Measurements from ENCODE around the gene EP400. TPM values are rescaled to one million over a fixed set of nuclear protein-coding genes. Genes with fewer than 3 reads are reported as not detected.

The EP400 gene
- total and polyA plus RNA-seq, 2 of the 4 experiments (the other 2 are of a cell fraction) = 4.3 to 11.4 TPM

GRCh38 chr12:132129007-132129406 is 179.3 kb downstream of the EP400 start:
- POLR2A ChIA-PET (ENCODE audit: unreplicated experiment) = no interaction called here
- CTCF ChIA-PET = no interaction called here
- no TSS peak for BruUV-seq (replicated peaks)

More at GRCh38 chr12:132129007-132129406, 179.3 kb downstream of the EP400 start:
- no peak for DNase-seq
- Histone ChIP-seq H2BK5ac (ENCODE audit: low read depth, low read length, poor library complexity, severe bottlenecking) (no peak overlapping the region), H2BK15ac (ENCODE audit: low read depth, low read length) (no peak overlapping the region), H3K27me3 (ENCODE audit: control insufficient read depth, insufficient read depth, low read length) (no peaks in the 10 kb centered on the region), H3K9ac (ENCODE audit: low read depth, low read length) (no peak overlapping the region), H2AK5ac (ENCODE audit: low read depth, low read length) (no peak overlapping the region), H3K4me3 (ENCODE audit: insufficient read depth, low read depth, low read length) (no peak overlapping the region), H4K91ac (ENCODE audit: insufficient read depth, low read depth, low read length) (no peak overlapping the region), H3K18ac (ENCODE audit: low read depth, low read length) (no peak overlapping the region), H3K14ac (replicated peaks; ENCODE audit: low read depth, low read length) (no peak overlapping the region), H2AK9ac (replicated peaks; ENCODE audit: low read depth, low read length, poor library complexity) (no peak overlapping the region), H3K56ac (ENCODE audit: extremely low read depth, insufficient read depth, low read length) (no peak overlapping the region), H3K4me1 (ENCODE audit: control insufficient read depth, insufficient read depth, low read length) (no peaks in the 10 kb centered on the region), H3K4ac (ENCODE audit: low read depth, low read length) (no peak overlapping the region), H4K5ac (ENCODE audit: low read depth, low read length) (no peak overlapping the region), H2AFZ (replicated peaks; ENCODE audit: low read length, poor library complexity) (no peak overlapping the region), H2BK120ac (ENCODE audit: low read depth, low read length) (no peak overlapping the region), H4K8ac (ENCODE audit: low read depth in 2 of 2, low read length in 2 of 2) (no peak overlapping the region), H3K9me3 (ENCODE audit: control insufficient read depth, insufficient read depth, low read length) (peaks cover 2% of the 10 kb centered on the region; the same call in 1 of the 2 replicates), H3K23ac (ENCODE audit: low read depth, low read length) (no peak overlapping the region), H3K79me1 (ENCODE audit: low read depth in 1 of 2, low read length in 2 of 2) (no peaks in the 10 kb centered on the region), H4K20me1 (ENCODE audit: insufficient read depth, low read length) (no peaks in the 10 kb centered on the region), H3K36me3 (ENCODE audit: control insufficient read depth, insufficient read depth, low read length) (peaks cover 29% of the 10 kb centered on the region), H3K4me2 (ENCODE audit: low read depth, low read length) (no peak overlapping the region), H3K27ac (ENCODE audit: insufficient read depth, low read length) (no peak overlapping the region), H2BK20ac (ENCODE audit: low read depth, low read length) (no peak overlapping the region), H3K9me1 (ENCODE audit: insufficient read depth, low read length) (no peaks in the 10 kb centered on the region)
- ATAC-seq (ENCODE audit: low read depth) = no peak
- no peak for TF ChIP-seq FOS (IDR thresholded peaks at IDR 0.05; ENCODE audit: low read depth, low read length)
- TF ChIP-seq ELK1 (IDR thresholded peaks at IDR 0.05; ENCODE audit: borderline replicate concordance, low read depth, low read length) = no peak
- no peak for TF ChIP-seq CHD1 (IDR thresholded peaks at IDR 0.05; ENCODE audit: low read depth, low read length)
- no peak for TF ChIP-seq RCOR1 (IDR thresholded peaks at IDR 0.05; ENCODE audit: insufficient replicate concordance, low read length)
- no peak for TF ChIP-seq MXI1 (IDR thresholded peaks at IDR 0.05; ENCODE audit: borderline replicate concordance, low read depth, low read length)
- TF ChIP-seq RAD21 (IDR thresholded peaks at IDR 0.05; ENCODE audit: low read length) = no peak
- no peak for TF ChIP-seq USF2 (IDR thresholded peaks at IDR 0.05; ENCODE audit: low read depth, low read length)
- TF ChIP-seq RFX5 (IDR thresholded peaks at IDR 0.05; ENCODE audit: low read depth, low read length) = no peak
- no peak for TF ChIP-seq CTCF (conservative IDR thresholded peaks at IDR 0.05; ENCODE audit: low read depth, low read length)
- no peak for TF ChIP-seq MAZ (IDR thresholded peaks at IDR 0.05; ENCODE audit: borderline replicate concordance, low read depth, low read length)
- no peak for TF ChIP-seq SMC3 (IDR thresholded peaks at IDR 0.05; ENCODE audit: low read depth, low read length)
- no peak for TF ChIP-seq MAFK (IDR thresholded peaks at IDR 0.05; ENCODE audit: low read depth, low read length)
- TF ChIP-seq CEBPB (IDR thresholded peaks at IDR 0.05; ENCODE audit: low read depth, low read length) = no peak
- no peak for TF ChIP-seq NFE2L2 (IDR thresholded peaks at IDR 0.05; ENCODE audit: low read depth, low read length)
- no peak for TF ChIP-seq BHLHE40 (IDR thresholded peaks at IDR 0.05; ENCODE audit: low read depth, low read length)
- intact Hi-C loops (cut with micrococcal nuclease) (no loop called here), in situ Hi-C loops (cut with MboI; ENCODE audit: low sequenced_read_pairs) (no loop called here), dilution Hi-C loops (cut with HindIII; ENCODE audit: low sequenced_read_pairs, unreplicated experiment) (no loop called here)
- WGBS, 2 experiments (ENCODE audit: extremely low coverage in 2 of 2, insufficient read length in 1 of 2) = no CpG with 5 or more reads among the region's 3 CpGs
